GM12878 (cell line): ENCODE data around the gene MTA3. TPM values are rescaled to one million over a fixed set of nuclear protein-coding genes. Genes with fewer than 3 reads are reported as not detected.
A peak's percentile ranks its signal among the peaks of the same experiment; 100 is the strongest.

Experiments
- ATAC-seq: fragments of 200-7000 bp; cut with Tn5 transposase; 3 replicates; pipeline ENCODE4 v1.9.1; 2020; ENCODE audit warnings: mild to moderate bottlenecking, moderate library complexity
- BruUV-seq: library from RNA; stranded (reverse); fragments of 400-500 nt; replicated peaks from 2 replicates; lab custom pipeline; 2021; lab: Mats Ljungman, UMichigan
- CTCF ChIA-PET: fragments of 300-600 bp; sonication (Branson Sonifier 250); formaldehyde crosslinking; extraction: SDS; loops from one replicate; lab custom pipeline; 2021; ENCODE audit warnings: inconsistent platforms; lab: Yijun Ruan, JAX
- POLR2A ChIA-PET: fragments of 350-600 bp; formaldehyde crosslinking; extraction: SDS; loops from one replicate; lab custom pipeline; 2021; ENCODE audit warnings: inconsistent platforms; lab: Charles Lee
- RAD21 ChIA-PET: fragments of 300-600 bp; sonication (Branson Sonifier 250); formaldehyde crosslinking; loops from one replicate; lab custom pipeline; 2023; ENCODE audit warnings: antibody characterized with exemption; ENCODE audit not compliant: unreplicated experiment; lab: Charles Lee
- SMC1A ChIA-PET: fragments of 300-600 bp; sonication (Branson Sonifier 250); formaldehyde crosslinking; loops from one replicate; lab custom pipeline; 2023; ENCODE audit not compliant: unreplicated experiment, uncharacterized antibody; lab: Charles Lee
- DNase-seq: peaks from one replicate; pipeline ENCODE4 v3.0.0-alpha.2; 2011; ENCODE audit warnings: low read depth, low spot score
- FAIRE-seq: peaks from 3 replicates; lab custom pipeline; 2011; peaks lifted over from hg19 to GRCh38; lab: Jason Lieb, UNC
- H2AFZ ChIP-seq: 2 replicates; pipeline ENCODE4 v1.6.0; 2011; ENCODE audit warnings: low read depth, low read length, control low read depth; ENCODE audit not compliant: control insufficient read depth
- H3K27ac ChIP-seq: 2 replicates; pipeline ENCODE4 v1.5.1; 2011; ENCODE audit warnings: control low read depth; ENCODE audit not compliant: control insufficient read depth, insufficient read depth
- H3K27me3 ChIP-seq, 2 experiments: replicated peaks in 1 of 2; 2 replicates each; pipeline versions ENCODE4 v1.6.0 to v1.6.1; 2011; ENCODE audit warnings: low read length in 1 of 2; ENCODE audit not compliant: control insufficient read depth in 2 of 2, insufficient read depth in 2 of 2
- H3K36me3 ChIP-seq, 2 experiments: 2 replicates each; pipeline ENCODE4 v1.5.1; 2011; ENCODE audit warnings: low read length in 1 of 2; ENCODE audit not compliant: control insufficient read depth in 2 of 2, insufficient read depth in 2 of 2
- H3K4me1 ChIP-seq: 2 replicates; pipeline ENCODE4 v1.6.1; 2011; ENCODE audit warnings: mild to moderate bottlenecking, low read length, moderate library complexity, mixed read lengths; ENCODE audit not compliant: control insufficient read depth, insufficient read depth
- H3K4me2 ChIP-seq: 2 replicates; pipeline ENCODE4 v1.6.0; 2011; ENCODE audit warnings: control low read depth; ENCODE audit not compliant: control insufficient read depth, insufficient read depth
- H3K4me3 ChIP-seq: fragments of 200-600 bp; sonication (generic); 2 replicates; pipeline ENCODE4 v1.5.1; 2016
- H3K79me2 ChIP-seq: 2 replicates; pipeline ENCODE4 v1.6.0; 2011; ENCODE audit warnings: low read length; ENCODE audit not compliant: control insufficient read depth, insufficient read depth
- H3K9ac ChIP-seq: 2 replicates; pipeline ENCODE4 v1.8.0; 2011; ENCODE audit warnings: low read length, control low read depth, mixed read lengths; ENCODE audit not compliant: control insufficient read depth, insufficient read depth
- H3K9me3 ChIP-seq: replicated peaks from 3 replicates; pipeline ENCODE4 v1.5.1; 2011; ENCODE audit warnings: mild to moderate bottlenecking, low read length; ENCODE audit not compliant: control insufficient read depth, insufficient read depth
- H4K20me1 ChIP-seq: 2 replicates; pipeline ENCODE4 v1.6.0; 2011; ENCODE audit not compliant: control insufficient read depth, insufficient read depth
- HDAC6 ChIP-seq: fragments of 200-600 bp; sonication (generic); IDR thresholded peaks from one replicate; pipeline ENCODE4 v1.8.0; 2017; ENCODE audit warnings: antibody characterized with exemption; ENCODE audit not compliant: unreplicated experiment
- IKZF2 ChIP-seq, 2 experiments: fragments of 450-650 bp; IDR thresholded peaks; 2 replicates each; pipeline ENCODE4 v1.6.1; 2017; ENCODE audit warnings: mild to moderate bottlenecking in 2 of 2, moderate library complexity in 2 of 2
- ZNF384 ChIP-seq: IDR thresholded peaks from 2 replicates; pipeline ENCODE4 v1.6.1; 2012; ENCODE audit warnings: low read depth, mild to moderate bottlenecking, low read length, improper control_type of control experiment, borderline replicate concordance
- WGBS: methylation state at CpG from one replicate; pipeline ENCODE4 v1.1.6; 2016; ENCODE audit warnings: low lambda C conversion rate; ENCODE audit not compliant: insufficient replicate concordance, insufficient coverage; ENCODE audit errors: missing lambda C conversion rate; 5-methylcytosine and 5-hydroxymethylcytosine counted together
- in situ Hi-C: fragments of 300-500 bp; cut with MboI; formaldehyde crosslinking; loops from 9 replicates; pipeline ENCODE4 v1.14.3; 2018; ENCODE audit warnings: mixed read lengths
- intact Hi-C: fragments of 100-400 bp; cut with micrococcal nuclease; formaldehyde crosslinking; loops from one replicate; pipeline ENCODE4 v1.14.2; 2022; ENCODE audit not compliant: unreplicated experiment
- polyA plus RNA-seq, 11 experiments: library from polyadenylated mRNA; depleted of rRNA in 4 of 11; unstranded in 6 of 11; stranded (reverse) in 5 of 11; fragments of >200 nt; fragmentation: Nextera tagmentation in 4 of 11; fragmentation: Illumina TruSeq in 1 of 11; extraction: Ambion mirVana in 4 of 11; extraction: Trizol in 1 of 11; gene quantifications; 1 replicate in 1 of 11; 2 replicates in 10 of 11; pipeline versions ENCODE4 v1.2.1 to v1.2.3, GENCODE V29; 2011 to 2016; ENCODE audit warnings: inconsistent platforms in 2 of 11, missing spikeins in 2 of 11, low read depth in 1 of 11
- total RNA-seq, 4 experiments: library from RNA; depleted of rRNA in 3 of 4; stranded (reverse); fragments of >200 nt in 3 of 4; fragmentation: Illumina TruSeq in 1 of 4; extraction: Trizol in 1 of 4; gene quantifications; 2 replicates each; pipeline versions ENCODE4 v1.2.1 to v1.2.3, GENCODE V29; 2013 to 2021
- TF ChIP-seq, protein P1 (sequence below): fragments of 450-650 bp; IDR thresholded peaks from 2 replicates; pipeline ENCODE4 v1.6.1; 2016; ENCODE audit warnings: mild to moderate bottlenecking, moderate library complexity, borderline replicate concordance

The MTA3 gene
- total and polyA plus RNA-seq, 10 of the 15 experiments (the other 5 are each of a cell fraction or from before 2014, with no cell fraction given) = 17.6 to 45.5 (median 26.5) TPM

DNA sequence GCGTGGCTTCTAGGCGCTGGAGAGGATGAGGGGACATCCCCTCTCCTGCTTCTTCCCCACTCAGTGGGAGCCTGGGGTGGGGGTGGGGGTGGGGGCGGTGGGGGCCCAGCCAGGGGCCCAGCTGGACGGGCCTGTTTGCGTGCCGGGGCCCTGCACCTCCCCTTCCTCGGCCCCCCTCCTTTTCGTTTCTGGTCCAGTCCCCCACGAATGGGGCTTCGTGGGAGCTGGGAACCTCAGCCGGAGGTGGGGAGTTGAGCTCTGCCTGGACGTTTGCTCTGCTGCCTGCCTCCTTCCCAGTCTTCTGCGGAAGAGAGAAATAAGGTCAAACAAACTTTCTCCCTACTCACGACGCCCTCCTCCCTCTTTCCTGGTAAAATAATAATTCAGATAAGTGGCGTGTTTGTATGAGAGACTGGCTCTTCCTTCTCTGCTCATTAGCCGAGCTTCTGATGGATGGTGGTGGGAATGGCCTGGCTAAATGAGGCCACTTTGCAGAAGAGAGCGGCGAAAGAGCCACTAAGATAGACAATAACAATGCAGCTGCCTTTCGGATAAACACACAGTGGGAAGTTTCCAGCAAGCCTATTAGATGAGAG is 782 bp downstream of the MTA3 start:
- Histone ChIP-seq H3K27me3 (no peaks in the 10 kb centered on the region), H3K27ac (peak overlapping the region; percentile 80), H3K4me3 (peak overlapping the region; percentile 76), H2AFZ (peak overlapping the region; percentile 75), H3K9me3 (no peaks in the 10 kb centered on the region), H3K36me3 (peaks cover 0 to 2% of the 10 kb centered on the region in 2 experiments; a peak in 1 of 4 replicates), H3K79me2 (peaks cover 24% of the 10 kb centered on the region), H3K4me1 (peaks cover 24% of the 10 kb centered on the region), H3K4me2 (peak overlapping the region; percentile 71), H3K9ac (peak overlapping the region; percentile 84), H4K20me1 (no peaks in the 10 kb centered on the region)
- ATAC-seq = peak; percentile 35
- ChIA-PET RAD21 (interaction anchor here (1.0 to 1.6 kb wide), 2 partner anchors 30 to 94 kb away, joined by 4 to 7 read pairs; no protein-coding TSS in a partner anchor), SMC1A (interaction anchor here (0.7 to 1.2 kb wide), 6 partner anchors 19 to 253 kb away, joined by 3 to 5 read pairs (median 3); no protein-coding TSS in a partner anchor), CTCF (interaction anchor here (0.9 to 1.2 kb wide), 2 partner anchors 30 to 69 kb away, joined by 3 read pairs; no protein-coding TSS in a partner anchor), POLR2A (interaction anchor here (2.0 kb wide), 1 partner anchor 30 kb away, joined by 6 read pairs; no protein-coding TSS in a partner anchor)
- in situ Hi-C loops (no loop called here), intact Hi-C loops (no loop called here)
- BruUV-seq = no TSS peak
- TF ChIP-seq HDAC6 (no peak), IKZF2 (IDR thresholded peaks at IDR 0.05) (0 out of 4 replicates have a peak, but pooled peaks of 1 of the 2 experiments have one; percentile 17), ZNF384 (0 out of 2 replicates have a peak, but pooled peaks have one; percentile 3)
- TF ChIP-seq, protein P1, sequence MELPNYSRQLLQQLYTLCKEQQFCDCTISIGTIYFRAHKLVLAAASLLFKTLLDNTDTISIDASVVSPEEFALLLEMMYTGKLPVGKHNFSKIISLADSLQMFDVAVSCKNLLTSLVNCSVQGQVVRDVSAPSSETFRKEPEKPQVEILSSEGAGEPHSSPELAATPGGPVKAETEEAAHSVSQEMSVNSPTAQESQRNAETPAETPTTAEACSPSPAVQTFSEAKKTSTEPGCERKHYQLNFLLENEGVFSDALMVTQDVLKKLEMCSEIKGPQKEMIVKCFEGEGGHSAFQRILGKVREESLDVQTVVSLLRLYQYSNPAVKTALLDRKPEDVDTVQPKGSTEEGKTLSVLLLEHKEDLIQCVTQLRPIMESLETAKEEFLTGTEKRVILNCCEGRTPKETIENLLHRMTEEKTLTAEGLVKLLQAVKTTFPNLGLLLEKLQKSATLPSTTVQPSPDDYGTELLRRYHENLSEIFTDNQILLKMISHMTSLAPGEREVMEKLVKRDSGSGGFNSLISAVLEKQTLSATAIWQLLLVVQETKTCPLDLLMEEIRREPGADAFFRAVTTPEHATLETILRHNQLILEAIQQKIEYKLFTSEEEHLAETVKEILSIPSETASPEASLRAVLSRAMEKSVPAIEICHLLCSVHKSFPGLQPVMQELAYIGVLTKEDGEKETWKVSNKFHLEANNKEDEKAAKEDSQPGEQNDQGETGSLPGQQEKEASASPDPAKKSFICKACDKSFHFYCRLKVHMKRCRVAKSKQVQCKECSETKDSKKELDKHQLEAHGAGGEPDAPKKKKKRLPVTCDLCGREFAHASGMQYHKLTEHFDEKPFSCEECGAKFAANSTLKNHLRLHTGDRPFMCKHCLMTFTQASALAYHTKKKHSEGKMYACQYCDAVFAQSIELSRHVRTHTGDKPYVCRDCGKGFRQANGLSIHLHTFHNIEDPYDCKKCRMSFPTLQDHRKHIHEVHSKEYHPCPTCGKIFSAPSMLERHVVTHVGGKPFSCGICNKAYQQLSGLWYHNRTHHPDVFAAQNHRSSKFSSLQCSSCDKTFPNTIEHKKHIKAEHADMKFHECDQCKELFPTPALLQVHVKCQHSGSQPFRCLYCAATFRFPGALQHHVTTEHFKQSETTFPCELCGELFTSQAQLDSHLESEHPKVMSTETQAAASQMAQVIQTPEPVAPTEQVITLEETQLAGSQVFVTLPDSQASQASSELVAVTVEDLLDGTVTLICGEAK = 0 out of 2 replicates have a peak, but pooled peaks have one; percentile 21
- WGBS = 13% methylated on average over 11 of the region's 20 CpGs
- FAIRE-seq = no peak
- DNase-seq = no peak
